ENCODE data around the gene KCNN3.

The KCNN3 gene

GRCh38 chr1:154719586-154720327, 150.3 kb downstream of the KCNN3 start:
- no peak for DNase-seq

- no peak for DNase-seq
Measured at GRCh38 chr1:154718566-154718965, 151.5 kb downstream of the KCNN3 start.

GRCh38 chr1:154717528-154717924, 152.6 kb downstream of the KCNN3 start:
- DNase-seq: no peak

- DNase-seq: no peak
Measured at GRCh38 chr1:154716614-154717527, 153.2 kb downstream of the KCNN3 start.

- DNase-seq: no peak
Measured at GRCh38 chr1:154716011-154716410, 154.1 kb downstream of the KCNN3 start.

GRCh38 chr1:154715385-154715784, 154.7 kb downstream of the KCNN3 start:
- DNase-seq: no peak

- no peak for DNase-seq
Measured at GRCh38 chr1:154714638-154715037, 155.4 kb downstream of the KCNN3 start.

GRCh38 chr1:154714052-154714623, 155.9 kb downstream of the KCNN3 start:
- no peak for DNase-seq

- no peak for DNase-seq
Measured at GRCh38 chr1:154713005-154713404, 157.1 kb downstream of the KCNN3 start.

- DNase-seq: no peak
Measured at GRCh38 chr1:154712166-154712810, 157.8 kb downstream of the KCNN3 start.

- DNase-seq: no peak
Measured at GRCh38 chr1:154711416-154711815, 158.7 kb downstream of the KCNN3 start.

GRCh38 chr1:154710106-154710505, 160.0 kb downstream of the KCNN3 start:
- no peak for DNase-seq

GRCh38 chr1:154707901-154708463, 162.1 kb downstream of the KCNN3 start:
- no peak for DNase-seq

GRCh38 chr1:154706851-154707250, 163.2 kb downstream of the KCNN3 start:
- DNase-seq: no peak

GRCh38 chr1:154705544-154705943, 164.5 kb downstream of the KCNN3 start:
- DNase-seq: no peak

GRCh38 chr1:154703170-154703569, 166.9 kb downstream of the KCNN3 start:
- no peak for DNase-seq

- DNase-seq: no peak
Measured at GRCh38 chr1:154698320-154699096, 171.6 kb downstream of the KCNN3 start.

GRCh38 chr1:154697710-154698109, 172.4 kb downstream of the KCNN3 start:
- DNase-seq: no peak

GRCh38 chr1:154696456-154696855, 173.6 kb downstream of the KCNN3 start:
- DNase-seq: no peak

- no peak for DNase-seq
Measured at GRCh38 chr1:154695985-154696384, 174.1 kb downstream of the KCNN3 start.

GRCh38 chr1:154694995-154695394, 175.1 kb downstream of the KCNN3 start:
- no peak for DNase-seq

GRCh38 chr1:154689083-154689482, 181.0 kb downstream of the KCNN3 start:
- DNase-seq: no peak

All from NCI-H187 treated with DMSO at 0.1 percent for 48 hours (cell line).